Pancreas (tissue), 10 donors: ENCODE data around the gene OTUD4. TPM values are rescaled to one million over a fixed set of nuclear protein-coding genes. Genes with fewer than 3 reads are reported as not detected.

ENCODE experiments used
- ATAC-seq, 4 donors: fragments of 200-7000 bp; cut with Tn5 transposase; one replicate each; pipeline versions ENCODE4 v1.8.0 to v1.9.1; 2020; ENCODE audit warnings: mild to moderate bottlenecking in 4 of 4, moderate library complexity in 4 of 4
- DNase-seq, 6 donors: peaks; one replicate each; pipeline ENCODE4 v3.0.0-alpha.2; 2020
- FAIRE-seq: peaks from 2 replicates; lab custom pipeline; 2012; peaks lifted over from hg19 to GRCh38; lab: Jason Lieb, UNC
- H3K27ac ChIP-seq, 4 donors: fragments of 200-600 bp; sonication (generic); 1 replicate in 3 of 4; 2 replicates in 1 of 4; pipeline versions ENCODE4 v1.5.0 to v1.8.0; 2020
- H3K27me3 ChIP-seq, 4 donors: fragments of 200-600 bp; one replicate each; pipeline ENCODE4 v1.8.0; 2021
- H3K36me3 ChIP-seq, 3 donors: fragments of 200-600 bp; sonication (generic) in 1 of 3; one replicate each; pipeline versions ENCODE4 v1.5.0 to v1.8.0; 2020 to 2021
- H3K4me1 ChIP-seq, 3 donors: fragments of 200-600 bp; one replicate each; pipeline ENCODE4 v1.8.0; 2021
- H3K4me3 ChIP-seq, 4 donors: fragments of 200-600 bp; sonication (generic) in 2 of 4; one replicate each; pipeline versions ENCODE4 v1.5.0 to v1.8.0; 2020 to 2021
- H3K9me3 ChIP-seq, 4 donors: fragments of 200-600 bp; one replicate each; pipeline ENCODE4 v1.8.0; 2021
- WGBS, 2 donors: extraction: QIAGEN DNeasy Blood & Tissue Kit; methylation state at CpG; one replicate each; pipeline ENCODE4 v1.1.7; 2013; 5-methylcytosine and 5-hydroxymethylcytosine counted together
- intact Hi-C, 3 donors: fragments of 100-400 bp; cut with DNase I; formaldehyde crosslinking; loops; one replicate each; pipeline versions ENCODE4 v1.11.1 to v1.14.2; 2022
- polyA plus RNA-seq, 2 donors: library from polyadenylated mRNA; stranded (reverse); fragments of 200-250 nt; gene quantifications; one replicate each; pipeline ENCODE4 v1.2.3, GENCODE V29; 2013
- total RNA-seq, 6 donors: library from RNA; stranded (reverse); fragmentation: NEBNext Ultra II Directional in 4 of 6; extraction: Animal tissue kit (Norgen Biotek cat#: 25700) in 4 of 6; gene quantifications; one replicate each; pipeline versions ENCODE4 v1.2.1 to v1.2.4, GENCODE V29; 2021 to 2023
- TF ChIP-seq, protein P1 (sequence below), 4 donors: fragments of 200-600 bp; sonication (generic) in 3 of 4; IDR thresholded peaks; one replicate each; pipeline versions ENCODE4 v1.5.0 to v1.8.0; 2021; ENCODE audit warnings: antibody characterized with exemption in 4 of 4
- donor health status: healthy with polysubstance abuse.
- donor health status: DM: no; HTN: no; CAD: no; lungs with moderate emphysema.
- donor health status: DM: no; HTN: no; CAD: no.
- donor health status: control.
- donor health status: control.
- donor health status: Bipolar disorder and iron deficiency.
- donor health status: DM: yes; HTN: yes; CAD: no.
- donor health status: DM: no; HTN: no; CAD: no.
- donor health status: DM: no; HTN: no; CAD: no.
- donor health status: DM: yes; HTN: yes; CAD: no.

OTUD4 gene
- total and polyA plus RNA-seq, 8 donors: 6.9 to 25.6 (median 13.3) TPM

DNA sequence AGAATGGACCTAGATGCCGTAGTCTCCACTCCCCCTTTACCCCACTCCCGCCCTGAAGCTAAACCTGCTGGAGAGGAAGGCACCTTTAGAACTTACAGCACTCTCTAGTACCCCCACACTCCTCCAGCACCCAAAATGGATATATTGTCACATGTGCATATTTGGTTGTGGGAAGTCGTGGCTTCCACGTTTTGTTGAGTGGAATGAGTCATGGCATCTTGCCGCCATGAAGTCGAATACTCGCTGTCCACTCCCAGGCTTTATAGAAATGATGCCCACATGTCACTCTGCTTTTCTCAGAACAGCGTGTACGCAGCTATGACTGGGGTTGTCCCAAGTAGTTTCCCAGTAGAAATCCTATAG, 81.7 kb downstream of the OTUD4 start:
- no peaks in the 10 kb centered on the region for H3K36me3 ChIP-seq
- H3K27me3 ChIP-seq: no peaks in the 10 kb centered on the region
- H3K4me1 ChIP-seq: peaks cover 0 to 31% (median 12%) of the 10 kb centered on the region in 3 donors
- peak overlapping the region; percentile 92 to 95 (median 94) for H3K27ac ChIP-seq
- TF ChIP-seq, protein P1, sequence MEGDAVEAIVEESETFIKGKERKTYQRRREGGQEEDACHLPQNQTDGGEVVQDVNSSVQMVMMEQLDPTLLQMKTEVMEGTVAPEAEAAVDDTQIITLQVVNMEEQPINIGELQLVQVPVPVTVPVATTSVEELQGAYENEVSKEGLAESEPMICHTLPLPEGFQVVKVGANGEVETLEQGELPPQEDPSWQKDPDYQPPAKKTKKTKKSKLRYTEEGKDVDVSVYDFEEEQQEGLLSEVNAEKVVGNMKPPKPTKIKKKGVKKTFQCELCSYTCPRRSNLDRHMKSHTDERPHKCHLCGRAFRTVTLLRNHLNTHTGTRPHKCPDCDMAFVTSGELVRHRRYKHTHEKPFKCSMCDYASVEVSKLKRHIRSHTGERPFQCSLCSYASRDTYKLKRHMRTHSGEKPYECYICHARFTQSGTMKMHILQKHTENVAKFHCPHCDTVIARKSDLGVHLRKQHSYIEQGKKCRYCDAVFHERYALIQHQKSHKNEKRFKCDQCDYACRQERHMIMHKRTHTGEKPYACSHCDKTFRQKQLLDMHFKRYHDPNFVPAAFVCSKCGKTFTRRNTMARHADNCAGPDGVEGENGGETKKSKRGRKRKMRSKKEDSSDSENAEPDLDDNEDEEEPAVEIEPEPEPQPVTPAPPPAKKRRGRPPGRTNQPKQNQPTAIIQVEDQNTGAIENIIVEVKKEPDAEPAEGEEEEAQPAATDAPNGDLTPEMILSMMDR (IDR thresholded peaks at IDR 0.05): no peak
- peak overlapping the region; percentile 74 to 81 (median 77) for H3K4me3 ChIP-seq
- H3K9me3 ChIP-seq: no peaks in the 10 kb centered on the region
- DNase-seq: peak in 2 of 6 donors; percentile 10 to 57
- ATAC-seq: peak; percentile 36 to 61 (median 45)
- no peak for FAIRE-seq
- WGBS, 2 donors: 0% methylated on average over 9 of the region's 9 CpGs
- intact Hi-C loops: no loop called here

DNA sequence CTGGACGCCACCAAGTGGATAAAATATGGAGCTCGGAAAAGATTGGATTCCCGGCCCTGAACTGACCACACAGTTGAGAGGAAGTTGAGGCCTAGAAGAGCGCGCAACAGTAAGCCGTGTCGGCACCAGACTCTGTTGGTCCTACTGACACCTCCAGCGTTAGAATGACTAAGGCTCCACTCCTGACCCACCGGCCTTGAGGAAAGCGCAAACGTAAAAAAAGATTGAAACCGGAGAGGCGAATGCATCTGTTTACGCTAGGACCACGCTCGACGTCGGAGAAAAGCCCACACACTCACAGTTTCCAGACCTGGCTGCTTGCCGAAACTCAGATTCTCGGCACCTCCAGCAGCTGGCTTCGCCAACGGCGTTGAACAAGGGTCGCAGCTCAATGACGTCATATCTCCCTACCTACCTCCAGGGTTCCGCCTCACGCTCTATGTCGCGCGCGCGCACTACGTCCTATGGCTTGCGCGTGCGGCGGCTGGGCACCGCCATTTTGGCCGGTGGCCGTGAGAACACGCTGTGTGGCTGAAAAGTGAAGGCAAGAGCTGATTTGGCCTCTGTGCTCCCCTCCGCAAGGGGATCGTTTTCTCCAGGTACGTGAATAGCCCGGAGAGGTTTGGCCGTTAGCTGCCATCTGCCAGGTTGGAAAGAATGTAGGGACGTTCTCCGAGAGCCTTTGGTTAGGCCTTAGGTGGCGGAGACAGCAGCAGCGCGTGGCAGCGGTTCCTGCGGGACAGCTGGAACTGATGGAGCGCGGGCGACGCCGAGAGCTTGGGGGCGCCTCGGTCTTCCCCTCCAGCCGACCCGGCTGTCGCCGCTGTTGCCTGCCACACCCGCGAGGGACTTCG, 82.3 kb downstream of the OTUD4 start, which contains the start of the genes ABCE1 and ANAPC10:
ABCE1 (plus strand) TSS at position 491 of the 854 bp plus-strand sequence. CDS start 6,102 bp downstream, outside the sequence.
ANAPC10 (minus strand) TSS at position 376 of the 854 bp plus-strand sequence. CDS start 2,097 bp downstream, outside the sequence.
- ATAC-seq (peak; percentile 96 to 99 (median 98)), FAIRE-seq (peak; percentile 89), DNase-seq (peak; percentile 93 to 97 (median 96))
- Histone ChIP-seq H3K27ac (peak within 1 kb of the TSS; percentile 92 to 95 (median 94)), H3K27me3 (no peaks in the 10 kb centered on the region), H3K4me3 (peak within 1 kb of the TSS; percentile 74 to 81 (median 77)), H3K9me3 (no peaks in the 10 kb centered on the region), H3K36me3 (no peaks in the 10 kb centered on the region), H3K4me1 (peaks cover 0 to 31% (median 12%) of the 10 kb centered on the region in 3 donors)
- intact Hi-C loops: no loop called here
- TF ChIP-seq, protein P1 (IDR thresholded peaks at IDR 0.05): no peak
- WGBS, 2 donors: 0 to 1% methylated on average over 67 of the region's 67 CpGs

DNA sequence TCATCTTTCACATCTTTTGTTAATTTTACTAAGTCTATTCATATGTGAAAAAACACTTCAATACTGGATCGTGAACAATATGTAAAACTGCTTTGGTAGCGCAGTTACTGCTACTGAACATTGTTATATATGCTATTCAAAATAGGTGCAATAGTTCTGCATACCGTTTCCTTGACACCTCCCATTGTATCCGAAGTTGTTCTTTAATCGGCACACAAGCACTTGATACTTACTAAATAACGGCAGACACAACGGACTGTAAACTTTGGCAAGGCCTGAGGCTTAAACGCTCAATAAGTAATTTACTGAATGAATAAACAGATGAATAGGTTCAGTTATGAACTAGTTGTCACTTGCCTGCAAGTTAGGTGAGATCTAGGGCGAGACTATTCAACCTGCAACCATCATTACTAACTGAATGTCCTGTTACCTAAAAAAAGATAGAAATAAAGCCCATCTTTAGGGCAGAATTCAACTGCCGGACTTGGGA, 83.0 kb downstream of the OTUD4 start:
- H3K4me3 ChIP-seq: peak overlapping the region; percentile 74 to 81 (median 77)
- peak in 1 of 4 donors; percentile 2 for ATAC-seq
- TF ChIP-seq, protein P1 (IDR thresholded peaks at IDR 0.05): no peak
- DNase-seq: no peak
- no peak for FAIRE-seq
- no peaks in the 10 kb centered on the region for H3K27me3 ChIP-seq
- H3K9me3 ChIP-seq: no peaks in the 10 kb centered on the region
- H3K27ac ChIP-seq: peak overlapping the region; percentile 92 to 95 (median 94)
- 4 to 7% methylated on average over 10 of the region's 10 CpGs for WGBS, 2 donors
- intact Hi-C loops: no loop called here
- H3K4me1 ChIP-seq: peaks cover 0 to 31% (median 12%) of the 10 kb centered on the region in 3 donors
- H3K36me3 ChIP-seq: no peaks in the 10 kb centered on the region

DNA sequence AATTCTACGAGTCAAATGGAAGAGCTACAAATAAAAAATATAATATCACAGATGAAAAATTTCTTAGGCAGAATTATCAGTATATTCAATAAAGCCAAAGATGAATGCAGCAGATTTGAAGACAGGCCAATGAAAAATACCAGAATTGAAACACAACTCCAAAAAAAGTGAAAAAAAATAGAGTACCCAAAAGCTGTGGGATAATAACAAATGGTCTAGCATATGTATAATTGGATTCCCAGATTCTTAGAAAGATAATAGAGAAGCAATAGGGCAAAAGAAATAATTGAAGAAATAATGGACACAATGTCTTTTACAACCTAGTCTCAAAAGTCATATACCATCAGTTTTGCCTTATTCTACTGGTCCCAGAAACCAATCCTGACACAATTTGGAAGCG, 86.8 kb downstream of the OTUD4 start:
- ATAC-seq (no peak), FAIRE-seq (no peak), DNase-seq (no peak)
- TF ChIP-seq, protein P1 (IDR thresholded peaks at IDR 0.05): no peak
- Histone ChIP-seq H3K27me3 (no peaks in the 10 kb centered on the region), H3K27ac (no peak overlapping the region), H3K36me3 (no peaks in the 10 kb centered on the region), H3K4me3 (no peak overlapping the region), H3K4me1 (peaks cover 0 to 11% (median 8%) of the 10 kb centered on the region in 3 donors), H3K9me3 (no peaks in the 10 kb centered on the region)
- WGBS, 2 donors: 95 to 99% methylated on average over 2 of the region's 2 CpGs
- intact Hi-C loops: no loop called here
